GM23338 (cell line): Measurements from ENCODE around the gene QRICH2.

Experiments
- EZH2 ChIP-seq: fragments of 200-600 bp; sonication (generic); IDR thresholded peaks from one replicate; pipeline ENCODE4 v1.8.0; 2017; ENCODE audit warnings: antibody characterized with exemption, mild to moderate bottlenecking, low read depth; ENCODE audit not compliant: unreplicated experiment
- TF ChIP-seq, protein P1 (sequence below), 2 experiments: fragments of 200-600 bp in 1 of 2; sonication (generic) in 1 of 2; conservative IDR thresholded peaks; 2 replicates each; pipeline versions ENCODE4 v1.5.1 to v1.6.1; 2016 to 2017; ENCODE audit warnings: antibody characterized with exemption in 2 of 2, low read depth in 2 of 2, mild to moderate bottlenecking in 2 of 2, moderate library complexity in 1 of 2

- TF ChIP-seq, protein P1, sequence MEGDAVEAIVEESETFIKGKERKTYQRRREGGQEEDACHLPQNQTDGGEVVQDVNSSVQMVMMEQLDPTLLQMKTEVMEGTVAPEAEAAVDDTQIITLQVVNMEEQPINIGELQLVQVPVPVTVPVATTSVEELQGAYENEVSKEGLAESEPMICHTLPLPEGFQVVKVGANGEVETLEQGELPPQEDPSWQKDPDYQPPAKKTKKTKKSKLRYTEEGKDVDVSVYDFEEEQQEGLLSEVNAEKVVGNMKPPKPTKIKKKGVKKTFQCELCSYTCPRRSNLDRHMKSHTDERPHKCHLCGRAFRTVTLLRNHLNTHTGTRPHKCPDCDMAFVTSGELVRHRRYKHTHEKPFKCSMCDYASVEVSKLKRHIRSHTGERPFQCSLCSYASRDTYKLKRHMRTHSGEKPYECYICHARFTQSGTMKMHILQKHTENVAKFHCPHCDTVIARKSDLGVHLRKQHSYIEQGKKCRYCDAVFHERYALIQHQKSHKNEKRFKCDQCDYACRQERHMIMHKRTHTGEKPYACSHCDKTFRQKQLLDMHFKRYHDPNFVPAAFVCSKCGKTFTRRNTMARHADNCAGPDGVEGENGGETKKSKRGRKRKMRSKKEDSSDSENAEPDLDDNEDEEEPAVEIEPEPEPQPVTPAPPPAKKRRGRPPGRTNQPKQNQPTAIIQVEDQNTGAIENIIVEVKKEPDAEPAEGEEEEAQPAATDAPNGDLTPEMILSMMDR (conservative IDR thresholded peaks at IDR 0.05; ENCODE audit: low read depth in 2 of 2) = no peak
- no peak for TF ChIP-seq EZH2
Measured at GRCh38 chr17:76260220-76260619, 47.9 kb downstream of the QRICH2 start.
